Stomach smooth muscle (tissue), 2 donors: ENCODE results near the gene NHSL1.

Experiments
- H3K27ac ChIP-seq: one replicate; pipeline ENCODE4 v1.7.0; 2013; ENCODE audit warnings: mild to moderate bottlenecking, low read length, inconsistent platforms
- H3K27me3 ChIP-seq, 2 donors: one replicate each; pipeline ENCODE4 v1.7.0; 2013; ENCODE audit warnings: low read length in 2 of 2; ENCODE audit not compliant: insufficient read depth in 2 of 2, control insufficient read depth in 1 of 2
- H3K36me3 ChIP-seq, 2 donors: one replicate each; pipeline ENCODE4 v1.7.0; 2013; ENCODE audit warnings: low read length in 2 of 2; ENCODE audit not compliant: control insufficient read depth in 2 of 2, insufficient read depth in 2 of 2
- H3K4me1 ChIP-seq: one replicate; pipeline ENCODE4 v1.7.0; 2013; ENCODE audit warnings: low read length; ENCODE audit not compliant: control insufficient read depth, insufficient read depth
- H3K4me3 ChIP-seq, 2 donors: one replicate each; pipeline ENCODE4 v1.7.0; 2013; ENCODE audit warnings: low read length in 2 of 2
- H3K9ac ChIP-seq, 2 donors: one replicate each; pipeline ENCODE4 v1.7.0; 2013; ENCODE audit warnings: low read length in 2 of 2, mild to moderate bottlenecking in 1 of 2
- H3K9me3 ChIP-seq, 2 donors: one replicate each; pipeline ENCODE4 v1.7.0; 2013; ENCODE audit warnings: low read length in 2 of 2; ENCODE audit not compliant: control insufficient read depth in 2 of 2
- donor health status: healthy.
- donor health status: Pancreatic carcinoma.

The NHSL1 gene

DNA sequence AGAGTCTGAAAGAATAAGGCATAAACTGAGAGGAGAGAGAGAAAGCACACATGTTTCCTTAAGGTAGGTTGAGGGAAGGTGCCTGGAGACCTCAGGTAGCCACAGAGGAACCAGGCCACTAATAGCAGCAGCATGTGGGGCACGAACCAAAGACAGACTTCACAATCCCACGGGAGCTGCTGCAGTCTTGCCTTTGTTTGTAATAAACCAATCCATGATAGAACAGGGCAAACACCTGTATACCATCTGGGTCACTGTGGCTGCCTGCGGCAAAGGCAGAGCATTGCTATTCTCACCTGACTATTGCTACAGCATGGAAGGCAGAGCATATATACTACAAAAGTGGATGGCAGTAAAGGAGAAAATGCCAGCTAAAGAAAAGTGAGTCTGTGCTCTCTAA lies 59.0 kb downstream of the NHSL1 start:
- Histone ChIP-seq H3K36me3 (no peaks in the 10 kb centered on the region), H3K4me1 (no peaks in the 10 kb centered on the region), H3K27me3 (no peaks in the 10 kb centered on the region), H3K4me3 (no peak overlapping the region), H3K27ac (no peak overlapping the region), H3K9ac (no peak overlapping the region), H3K9me3 (no peaks in the 10 kb centered on the region)

DNA sequence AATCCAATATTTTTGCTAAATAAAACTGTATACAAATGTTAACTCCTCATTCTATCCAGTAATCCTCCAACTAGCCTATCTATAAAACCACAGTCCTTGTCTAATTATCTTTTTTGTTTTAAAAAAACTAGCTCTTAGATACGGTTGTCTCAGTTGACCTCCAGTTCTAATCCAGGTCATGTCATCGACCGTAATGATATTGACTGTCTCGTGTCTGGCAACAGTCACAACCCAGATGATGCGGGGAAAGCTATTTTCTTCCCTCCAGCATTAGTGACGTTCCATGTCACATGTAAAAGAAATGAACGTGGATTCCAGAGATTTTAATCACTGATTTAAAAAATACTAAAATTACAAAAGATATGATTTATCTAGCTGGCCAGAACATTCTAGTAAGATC lies 59.7 kb downstream of the NHSL1 start:
- Histone ChIP-seq H3K27ac (no peak overlapping the region), H3K4me1 (no peaks in the 10 kb centered on the region), H3K4me3 (no peak overlapping the region)

DNA sequence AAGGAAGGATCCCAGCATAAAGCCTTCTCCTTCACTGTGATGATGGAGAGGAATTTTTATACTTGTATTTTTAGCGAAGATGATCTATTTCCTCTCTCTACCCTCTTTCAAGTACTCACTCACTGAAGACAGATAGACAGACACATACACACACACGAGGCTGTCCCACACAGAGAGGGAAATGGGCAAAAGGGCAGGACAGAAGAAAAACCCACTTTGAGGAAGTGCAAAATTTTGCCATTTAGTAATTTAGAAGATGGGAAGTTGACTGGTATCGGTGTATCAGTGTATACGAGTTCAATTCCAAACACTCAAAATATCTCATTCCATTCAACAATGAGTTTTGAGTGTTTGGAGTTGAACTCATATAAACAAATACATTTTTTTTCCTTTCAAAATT lies 64.4 kb downstream of the NHSL1 start:
- H3K27ac ChIP-seq: no peak overlapping the region
- peaks cover 5% of the 10 kb centered on the region for H3K4me1 ChIP-seq
- H3K4me3 ChIP-seq: no peak overlapping the region
- no peaks in the 10 kb centered on the region for H3K36me3 ChIP-seq
- H3K9ac ChIP-seq: no peak overlapping the region
- H3K27me3 ChIP-seq: no peaks in the 10 kb centered on the region
- no peaks in the 10 kb centered on the region for H3K9me3 ChIP-seq

More for the DNA sequence above, 59.7 kb downstream of the NHSL1 start:
- H3K27me3 ChIP-seq: no peaks in the 10 kb centered on the region
- H3K36me3 ChIP-seq: no peaks in the 10 kb centered on the region
- no peaks in the 10 kb centered on the region for H3K9me3 ChIP-seq
- no peak overlapping the region for H3K9ac ChIP-seq

DNA sequence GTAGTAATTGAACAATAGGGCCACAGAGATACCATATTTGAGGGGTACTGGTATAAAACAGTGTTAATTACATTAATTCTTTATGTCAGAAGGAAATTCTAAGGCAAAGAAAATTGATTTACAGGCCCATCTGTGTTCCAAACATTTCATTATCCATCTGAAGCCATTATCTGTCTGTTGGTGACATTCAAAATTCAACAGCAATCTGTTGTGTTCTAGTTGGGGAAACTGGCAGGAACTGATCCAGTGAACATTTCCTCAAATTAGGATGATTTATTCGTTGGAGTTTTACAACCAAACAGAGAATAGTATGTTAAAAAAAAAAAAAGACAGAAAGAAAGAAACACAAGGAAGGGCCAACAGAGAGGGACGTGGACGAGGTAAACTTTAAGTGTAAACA lies 65.2 kb downstream of the NHSL1 start:
- Histone ChIP-seq H3K4me3 (no peak overlapping the region), H3K9ac (no peak overlapping the region), H3K27me3 (no peaks in the 10 kb centered on the region), H3K9me3 (no peaks in the 10 kb centered on the region), H3K27ac (no peak overlapping the region), H3K4me1 (peaks cover 5% of the 10 kb centered on the region), H3K36me3 (no peaks in the 10 kb centered on the region)

DNA sequence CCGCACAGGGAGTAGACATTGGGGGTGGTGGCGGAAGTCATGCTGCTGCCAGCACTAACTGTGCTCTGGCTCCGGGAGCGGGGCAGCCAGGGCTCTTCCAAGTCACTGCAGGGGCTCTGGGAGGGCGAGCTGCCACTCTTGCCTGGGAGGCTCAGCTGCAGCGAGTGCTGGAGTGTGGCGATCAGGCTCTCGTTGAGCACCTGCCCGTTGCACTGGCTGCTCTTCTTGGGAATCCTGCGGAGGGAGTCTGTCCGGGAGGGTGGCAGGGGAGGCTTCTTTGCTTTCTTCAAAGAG lies 67.3 kb downstream of the NHSL1 start:
- Histone ChIP-seq H3K9ac (no peak overlapping the region), H3K36me3 (no peaks in the 10 kb centered on the region), H3K27ac (no peak overlapping the region), H3K4me1 (peaks cover 5% of the 10 kb centered on the region), H3K4me3 (no peak overlapping the region), H3K9me3 (no peaks in the 10 kb centered on the region), H3K27me3 (no peaks in the 10 kb centered on the region)

DNA sequence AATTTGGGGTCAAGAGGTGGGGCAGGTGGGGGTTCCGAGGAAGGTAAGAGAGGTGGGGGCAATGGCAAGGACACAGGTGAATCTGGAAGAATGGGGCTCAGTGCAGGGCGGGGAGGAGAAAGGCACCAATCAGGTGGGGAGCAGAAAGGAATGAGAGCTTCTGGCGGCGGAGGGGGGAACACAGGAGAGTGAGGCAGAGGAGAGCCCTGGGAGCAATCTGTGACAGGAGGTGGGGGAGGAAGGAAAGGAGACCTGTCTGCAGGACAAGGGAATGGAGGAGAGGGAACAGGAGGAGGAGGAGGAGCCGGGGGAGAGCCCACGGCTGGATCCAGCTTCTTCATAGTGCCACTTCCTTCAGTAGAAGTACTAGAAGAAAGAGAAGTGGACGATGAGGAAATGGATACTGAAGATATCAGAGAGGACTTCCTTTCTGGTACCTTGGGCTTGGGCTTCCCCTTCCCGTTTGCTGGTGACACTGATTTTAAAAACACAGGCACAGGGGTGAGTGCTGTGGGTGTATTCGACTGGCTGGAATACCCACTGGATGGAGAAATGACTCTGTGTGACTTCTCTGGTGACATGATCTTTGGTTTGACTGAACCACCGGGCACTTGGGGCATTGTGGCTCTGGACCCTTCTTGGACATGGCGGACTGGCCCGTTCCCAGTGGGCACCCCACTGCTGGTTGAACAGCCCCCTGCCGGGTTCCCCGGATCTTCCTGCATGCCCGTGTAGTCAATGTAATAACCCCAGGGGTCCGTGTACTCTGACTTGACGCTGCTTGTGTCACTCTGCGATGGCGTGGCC lies 67.8 kb downstream of the NHSL1 start:
- no peak overlapping the region for H3K9ac ChIP-seq
- no peaks in the 10 kb centered on the region for H3K27me3 ChIP-seq
- H3K9me3 ChIP-seq: no peaks in the 10 kb centered on the region
- peaks cover 5% of the 10 kb centered on the region for H3K4me1 ChIP-seq
- no peak overlapping the region for H3K27ac ChIP-seq
- no peak overlapping the region for H3K4me3 ChIP-seq
- no peaks in the 10 kb centered on the region for H3K36me3 ChIP-seq

DNA sequence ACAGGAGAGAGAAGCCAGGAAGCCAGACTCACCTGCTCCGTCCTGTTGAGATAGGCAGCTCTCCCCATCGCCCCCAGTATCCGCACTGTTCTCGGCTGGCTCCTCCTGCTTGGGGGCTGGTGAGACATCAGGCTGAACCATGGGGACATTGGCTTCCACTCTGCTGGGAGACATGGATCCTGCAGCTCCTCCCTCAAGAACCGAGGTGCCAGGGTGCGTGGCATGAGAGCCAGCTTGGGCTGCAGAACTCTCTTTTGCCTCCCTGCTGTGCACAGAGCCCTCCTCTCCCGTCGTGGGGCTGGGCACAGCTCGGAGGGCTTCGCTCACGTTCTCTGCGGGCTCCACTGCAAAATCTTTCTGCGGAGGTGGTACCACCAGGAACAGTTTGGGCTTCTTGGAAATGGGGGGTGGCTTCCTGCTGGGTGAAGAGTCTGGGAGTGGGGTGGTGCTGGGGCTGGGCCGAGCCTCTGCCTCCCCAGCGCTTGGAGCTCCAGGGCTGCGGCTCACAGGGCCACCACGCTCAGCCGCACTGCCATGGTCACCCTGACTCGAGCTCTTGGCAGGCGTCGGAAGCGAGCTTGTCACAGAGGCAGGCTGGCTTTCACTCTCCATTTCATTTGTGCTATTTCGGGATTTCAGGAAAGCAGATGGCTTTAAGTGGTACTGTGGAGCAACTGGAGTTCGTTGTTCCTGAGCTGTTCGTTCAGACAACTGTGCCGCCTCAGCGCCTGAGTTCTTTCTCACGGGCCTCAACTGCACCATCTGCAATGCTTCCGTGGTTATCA lies 68.7 kb downstream of the NHSL1 start:
- Histone ChIP-seq H3K27ac (no peak overlapping the region), H3K4me3 (no peak overlapping the region), H3K9ac (no peak overlapping the region), H3K4me1 (peaks cover 5% of the 10 kb centered on the region), H3K9me3 (no peaks in the 10 kb centered on the region), H3K27me3 (no peaks in the 10 kb centered on the region), H3K36me3 (no peaks in the 10 kb centered on the region)

DNA sequence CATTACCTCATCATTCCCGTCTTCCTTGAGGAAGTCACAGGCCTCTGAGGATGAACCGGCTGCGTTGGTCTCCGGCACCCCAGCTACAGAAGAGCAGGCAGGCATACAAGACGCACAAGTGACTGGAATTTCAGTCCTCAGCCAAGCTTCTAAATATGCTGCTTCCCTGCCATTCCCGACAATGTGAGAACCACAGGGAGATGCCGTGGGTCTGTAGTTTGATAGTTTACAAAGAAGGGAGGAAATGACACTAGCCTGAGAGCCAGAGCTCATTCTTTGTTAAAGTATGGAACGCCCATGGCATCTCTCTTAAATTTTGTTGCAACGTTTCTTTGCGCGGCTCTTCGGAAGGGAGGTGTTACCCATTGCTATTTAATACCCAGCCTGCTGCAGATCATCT lies 69.5 kb downstream of the NHSL1 start:
- Histone ChIP-seq H3K9ac (no peak overlapping the region), H3K27me3 (no peaks in the 10 kb centered on the region), H3K4me1 (peaks cover 5% of the 10 kb centered on the region), H3K27ac (no peak overlapping the region), H3K36me3 (no peaks in the 10 kb centered on the region), H3K9me3 (no peaks in the 10 kb centered on the region), H3K4me3 (peak overlapping the region; percentile 26 to 62)

DNA sequence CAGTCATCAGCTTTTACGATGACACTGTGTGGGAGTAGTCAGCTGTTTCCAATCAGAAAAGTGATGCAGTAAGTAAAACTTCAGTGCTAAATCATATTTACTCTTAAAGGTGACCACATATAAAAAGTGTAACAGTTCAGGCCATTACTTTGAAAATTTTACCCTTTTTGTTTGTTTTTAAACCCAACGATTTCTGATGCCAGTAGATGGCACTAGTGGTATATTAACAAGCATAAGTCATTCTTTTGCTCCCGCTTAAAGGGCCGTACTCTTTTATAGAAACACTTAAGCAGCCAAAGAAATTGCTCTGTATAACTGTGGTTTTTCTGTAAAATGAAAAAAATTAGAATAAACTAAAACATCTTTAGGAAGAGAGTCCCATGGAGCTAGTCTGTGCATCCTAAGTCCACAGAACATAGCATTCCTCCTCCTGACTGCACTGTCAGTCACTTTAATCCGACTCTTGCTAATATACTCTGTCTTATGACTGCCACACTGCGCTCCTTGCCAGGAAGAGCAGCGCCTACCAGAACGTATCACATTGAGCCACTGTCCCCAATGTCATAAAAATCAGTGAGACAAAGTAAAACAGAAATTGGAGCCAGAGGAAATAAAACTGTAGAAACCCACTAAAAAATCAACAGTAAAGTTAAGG lies 70.2 kb downstream of the NHSL1 start:
- Histone ChIP-seq H3K27me3 (no peaks in the 10 kb centered on the region), H3K4me1 (peaks cover 5% of the 10 kb centered on the region), H3K9me3 (no peaks in the 10 kb centered on the region), H3K36me3 (no peaks in the 10 kb centered on the region), H3K9ac (peak overlapping the region in 1 of 2 donors; percentile 11), H3K4me3 (peak overlapping the region; percentile 26 to 62), H3K27ac (no peak overlapping the region)

DNA sequence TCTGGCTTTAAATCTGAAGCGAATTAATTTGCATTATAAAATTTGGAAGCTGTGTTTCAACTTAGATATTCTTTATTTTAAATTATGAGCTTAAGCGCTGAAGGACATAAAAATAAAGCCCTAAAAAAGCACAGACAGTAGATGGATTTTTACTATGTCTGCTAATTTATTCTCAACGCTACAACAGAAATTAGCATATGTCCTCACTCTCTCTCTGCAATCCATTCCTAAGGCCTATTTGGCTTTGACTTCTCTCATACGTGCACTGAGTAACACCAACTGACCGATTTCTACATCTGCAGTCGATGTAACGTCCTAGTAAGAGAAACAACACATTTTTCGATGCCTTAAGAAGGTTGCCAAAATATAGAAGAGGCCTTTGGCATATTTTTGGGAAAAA lies 71.6 kb downstream of the NHSL1 start:
- no peak overlapping the region for H3K9ac ChIP-seq
- peaks cover 0 to 3% of the 10 kb centered on the region in 2 donors for H3K36me3 ChIP-seq
- peaks cover 5% of the 10 kb centered on the region for H3K4me1 ChIP-seq
- no peaks in the 10 kb centered on the region for H3K9me3 ChIP-seq
- H3K27ac ChIP-seq: no peak overlapping the region
- no peaks in the 10 kb centered on the region for H3K27me3 ChIP-seq
- no peak overlapping the region for H3K4me3 ChIP-seq
